Bronchus fibroblast of lung (primary cell): ENCODE data around the gene OR4M1. TPM values are rescaled to one million over a fixed set of nuclear protein-coding genes. Genes with fewer than 3 reads are reported as not detected.

Source experiments
- total RNA-seq: library from RNA; depleted of rRNA; stranded (reverse); fragments of >200 nt; gene quantifications from 2 replicates; pipeline ENCODE4 v1.2.3, GENCODE V29; 2015

Gene OR4M1
- not detected in 2 replicates for total RNA-seq

DNA sequence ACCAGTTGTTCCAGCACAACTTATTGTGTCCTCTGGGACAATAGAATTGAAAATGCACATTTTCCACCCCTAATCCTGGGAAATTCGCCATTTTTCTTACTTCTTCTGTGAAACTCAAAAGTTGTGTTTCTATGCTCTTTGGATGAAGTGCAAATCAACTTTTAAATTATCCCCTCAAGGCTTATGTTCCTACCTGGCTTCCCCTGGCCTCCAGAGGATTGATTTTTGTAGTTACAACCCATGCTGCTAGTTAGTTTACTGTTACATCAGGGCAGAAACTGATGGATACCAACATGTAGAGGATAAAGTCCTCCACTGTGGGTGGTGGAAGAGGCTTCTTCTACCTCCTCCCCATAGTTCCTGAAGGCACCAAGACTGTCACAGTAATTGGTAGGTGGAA is at the start of gene OR4M1:
OR4M1 (plus strand) TSS at position 301 of the 400 bp plus-strand sequence. CDS start 6,819 bp downstream, outside the sequence.

DNA sequence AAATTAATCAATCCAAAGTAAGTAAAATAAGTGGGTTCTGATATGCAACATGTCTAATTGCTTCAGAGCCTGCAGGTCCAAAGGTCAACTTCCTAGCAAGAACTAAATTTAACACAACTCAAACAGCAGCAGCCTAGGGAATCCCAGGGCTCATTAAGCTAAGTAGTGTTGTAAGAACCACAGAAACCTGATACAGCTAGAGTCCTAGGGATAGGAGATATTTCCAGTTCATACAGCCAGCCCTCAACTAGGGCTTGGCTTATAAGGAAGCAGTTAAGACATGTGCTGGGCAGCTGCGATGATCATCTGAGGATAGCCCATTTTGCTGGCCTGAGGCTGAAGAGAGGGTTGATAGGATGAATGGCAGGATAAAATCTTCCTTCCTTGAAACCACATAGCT is 30.0 kb upstream of the OR4M1 start, which contains the start of gene OR4Q3:
OR4Q3 (plus strand) TSS at position 316 of the 400 bp plus-strand sequence.

GRCh38 chr14:19803470-19803869 is 30.2 kb downstream of the OR4M1 start, which contains the start of gene OR4N2:
TSS of gene OR4N2 (plus strand) at chr14:19803770. CDS start at chr14:19827449, 23,679 bp downstream.

Other genes starting within 250 kb of the OR4M1 start
- gene OR11H2, start 59.6 kb upstream of the OR4M1 start, total RNA-seq, result not detected in 2 replicates
- gene OR4Q3, start 29.9 kb upstream of the OR4M1 start, total RNA-seq, result not detected in 2 replicates
- not detected in 2 replicates for gene OR4N2, start 30.3 kb downstream of the OR4M1 start, total RNA-seq
- gene OR4K2, start 101.6 kb downstream of the OR4M1 start, total RNA-seq, result not detected in 2 replicates
- gene OR4K5, start 147.1 kb downstream of the OR4M1 start, total RNA-seq, result not detected in 2 replicates
- gene OR4K1, start 157.4 kb downstream of the OR4M1 start, total RNA-seq, result not detected in 2 replicates
- gene OR4K15, start 202.1 kb downstream of the OR4M1 start, total RNA-seq, result not detected in 2 replicates
- not detected in 2 replicates for gene OR4Q2, start 228.7 kb downstream of the OR4M1 start, total RNA-seq
- gene OR4K14, start 245.8 kb downstream of the OR4M1 start, total RNA-seq, result not detected in 2 replicates